ENCODE measurements around the gene NTF3. TPM values are rescaled to one million over a fixed set of nuclear protein-coding genes. Genes with fewer than 3 reads are reported as not detected.

NTF3 gene
- total RNA-seq, result 6.2 TPM

GRCh38 chr12:5432011-5432400 is at the start of gene NTF3:
TSS of gene NTF3 (plus strand) at chr12:5432108. CDS start at chr12:5432325, 217 bp downstream.

Measured in diencephalon (tissue), 1 donor.